ENCODE data around the gene PPP1R15A.
"Not testable (repeated sequence)": the region's sequence is repeated elsewhere in the genome, so short reads cannot be mapped to it uniquely, and the experiment has no call there.

Gene PPP1R15A

DNA sequence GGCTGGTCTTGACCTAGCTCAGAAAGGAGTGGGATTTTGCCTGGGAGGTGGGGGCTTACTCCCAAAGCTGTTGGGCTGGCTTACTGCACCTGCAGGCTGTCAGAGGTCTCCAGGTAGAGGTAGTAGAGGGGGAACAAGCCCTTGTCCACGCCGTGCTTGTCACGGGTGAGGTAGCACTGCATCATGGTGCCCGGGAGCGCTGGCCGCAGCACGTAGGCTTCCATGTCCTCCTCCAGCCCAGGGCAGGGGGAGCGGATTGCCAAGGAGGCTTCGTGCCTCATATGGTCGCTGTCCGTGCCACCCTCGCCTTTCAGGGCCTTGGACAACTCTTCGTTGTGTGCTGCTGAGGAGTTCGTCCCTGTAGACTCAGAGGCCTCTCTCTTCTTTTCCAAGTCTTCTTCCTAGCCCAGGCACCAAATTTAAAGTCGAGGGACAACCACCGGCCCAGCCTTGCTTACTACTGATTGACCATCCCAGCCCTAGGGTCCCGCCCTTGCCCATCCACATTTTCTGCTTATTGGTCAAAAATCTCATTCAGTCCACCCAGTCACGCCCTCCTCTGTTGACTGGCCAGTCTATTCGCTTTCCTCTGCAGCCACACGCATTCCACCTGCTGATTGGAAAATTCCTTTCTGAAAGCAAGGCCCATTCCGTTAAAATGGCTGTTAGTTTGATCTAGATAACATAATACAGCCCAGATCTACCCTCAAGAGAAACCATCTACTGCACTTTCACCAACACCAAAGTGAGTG lies 15.8 kb downstream of the PPP1R15A start:
- Mint-ChIP-seq H3K4me1 (ENCODE audit: low read depth) (no peaks in the 10 kb centered on the region), H3K4me3 (no peak overlapping the region), H3K27me3 (peaks cover 3% of the 10 kb centered on the region), H3K9me3 (ENCODE audit: low read depth) (no peaks in the 10 kb centered on the region), H3K27ac (no peak overlapping the region), H3K36me3 (no peaks in the 10 kb centered on the region)

DNA sequence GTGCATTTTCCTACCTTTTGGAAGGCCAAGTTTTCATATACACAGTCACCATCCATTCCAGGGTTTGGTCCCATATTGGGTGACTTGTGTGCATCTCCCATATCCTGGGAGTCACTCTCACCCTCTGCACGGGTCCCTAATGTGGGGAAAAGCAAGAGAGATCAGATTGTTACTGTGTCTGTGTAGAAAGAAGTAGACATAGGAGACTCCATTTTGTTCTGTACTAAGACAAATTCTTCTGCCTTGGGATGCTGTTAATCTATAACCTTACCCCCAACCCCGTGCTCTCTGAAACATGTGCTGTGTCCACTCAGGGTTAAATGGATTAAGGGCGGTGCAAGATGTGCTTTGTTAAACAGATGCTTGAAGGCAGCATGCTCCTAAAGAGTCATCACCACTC lies 17.3 kb downstream of the PPP1R15A start:
- not testable (repeated sequence) for H3K27me3 Mint-ChIP-seq; H3K9me3 Mint-ChIP-seq (ENCODE audit: low read depth); H3K36me3 Mint-ChIP-seq; H3K27ac Mint-ChIP-seq; H3K4me1 Mint-ChIP-seq (ENCODE audit: low read depth); H3K4me3 Mint-ChIP-seq

DNA sequence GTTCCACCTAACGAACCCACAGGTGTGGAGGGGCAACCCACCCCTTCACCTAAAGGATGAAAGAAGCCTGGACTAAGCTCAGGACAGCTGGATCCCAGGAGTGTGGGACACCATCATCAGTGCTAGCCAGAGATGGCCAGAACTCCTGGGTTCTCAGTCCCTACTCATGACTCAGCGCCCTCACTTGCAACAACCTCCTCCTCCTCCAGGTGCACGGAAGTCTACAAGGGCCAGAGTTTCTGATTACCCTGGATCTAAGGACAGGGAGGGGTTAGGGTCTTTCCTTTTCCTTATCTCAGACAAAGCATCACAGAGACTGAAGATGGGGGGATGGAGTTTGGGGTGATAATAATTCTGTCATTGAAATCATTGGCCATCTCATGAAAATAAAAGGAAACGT lies 18.3 kb downstream of the PPP1R15A start:
- H3K27ac Mint-ChIP-seq, result no peak overlapping the region
- H3K27me3 Mint-ChIP-seq, result peaks cover 7% of the 10 kb centered on the region
- no peak overlapping the region for H3K4me3 Mint-ChIP-seq
- H3K4me1 Mint-ChIP-seq (ENCODE audit: low read depth), result peaks cover 6% of the 10 kb centered on the region
- H3K36me3 Mint-ChIP-seq, result no peaks in the 10 kb centered on the region
- no peaks in the 10 kb centered on the region for H3K9me3 Mint-ChIP-seq (ENCODE audit: low read depth)

DNA sequence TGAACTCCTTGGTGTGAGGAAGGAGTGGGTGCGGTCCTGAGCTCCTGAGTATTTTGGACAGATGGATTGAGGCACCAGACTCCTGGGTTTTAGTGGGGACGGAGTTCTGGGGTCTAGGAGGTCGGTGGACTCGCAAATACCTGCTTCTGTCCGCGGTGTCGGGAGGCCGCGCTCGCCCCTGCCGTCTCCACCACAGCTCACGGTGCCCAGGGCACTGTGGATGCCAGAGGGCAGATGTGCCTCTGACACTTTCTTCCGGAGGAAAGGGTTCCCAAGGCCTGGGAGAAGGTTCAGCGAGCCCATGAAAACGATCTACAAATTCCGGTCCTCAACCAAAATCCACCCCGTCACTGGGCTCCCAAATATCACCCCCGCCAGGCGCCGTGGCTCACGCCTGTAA lies 23.0 kb downstream of the PPP1R15A start:
- Mint-ChIP-seq H3K27me3 (peaks cover 7% of the 10 kb centered on the region), H3K9me3 (ENCODE audit: low read depth) (no peaks in the 10 kb centered on the region), H3K36me3 (no peaks in the 10 kb centered on the region), H3K27ac (no peak overlapping the region), H3K4me3 (peak overlapping the region; percentile 67), H3K4me1 (ENCODE audit: low read depth) (peaks cover 20% of the 10 kb centered on the region)

DNA sequence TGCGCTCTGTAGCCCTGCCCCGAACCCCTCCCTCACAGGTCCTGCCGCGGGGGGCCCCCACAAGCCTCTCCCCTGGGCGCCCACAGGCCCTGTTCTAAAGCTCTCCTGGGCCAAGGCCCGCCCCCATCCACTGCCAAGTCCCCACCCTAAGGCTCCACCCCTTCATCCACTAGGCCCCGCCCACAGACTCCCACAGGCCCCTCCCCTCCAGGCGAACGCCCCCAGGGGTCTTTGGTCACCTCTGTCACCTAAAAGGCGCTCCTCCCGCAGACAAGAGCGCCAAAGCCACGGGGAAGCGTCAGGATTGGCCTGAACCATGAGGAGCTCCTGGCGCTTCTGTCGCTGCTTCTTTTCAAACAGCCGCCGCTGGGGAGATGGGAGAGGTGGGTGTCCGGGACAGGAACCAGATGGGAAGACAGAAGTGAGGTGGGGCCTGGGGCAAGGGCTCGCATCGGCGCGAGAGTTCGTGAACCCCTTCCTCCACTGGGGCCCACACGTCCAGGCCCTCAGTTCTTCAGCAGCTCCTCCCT lies 24.0 kb downstream of the PPP1R15A start:
- H3K27me3 Mint-ChIP-seq, result peaks cover 5% of the 10 kb centered on the region
- H3K36me3 Mint-ChIP-seq, result peaks cover 2% of the 10 kb centered on the region
- peak overlapping the region; percentile 67 for H3K4me3 Mint-ChIP-seq
- peaks cover 26% of the 10 kb centered on the region for H3K4me1 Mint-ChIP-seq (ENCODE audit: low read depth)
- H3K9me3 Mint-ChIP-seq (ENCODE audit: low read depth), result no peaks in the 10 kb centered on the region
- H3K27ac Mint-ChIP-seq, result peak overlapping the region; percentile 34

DNA sequence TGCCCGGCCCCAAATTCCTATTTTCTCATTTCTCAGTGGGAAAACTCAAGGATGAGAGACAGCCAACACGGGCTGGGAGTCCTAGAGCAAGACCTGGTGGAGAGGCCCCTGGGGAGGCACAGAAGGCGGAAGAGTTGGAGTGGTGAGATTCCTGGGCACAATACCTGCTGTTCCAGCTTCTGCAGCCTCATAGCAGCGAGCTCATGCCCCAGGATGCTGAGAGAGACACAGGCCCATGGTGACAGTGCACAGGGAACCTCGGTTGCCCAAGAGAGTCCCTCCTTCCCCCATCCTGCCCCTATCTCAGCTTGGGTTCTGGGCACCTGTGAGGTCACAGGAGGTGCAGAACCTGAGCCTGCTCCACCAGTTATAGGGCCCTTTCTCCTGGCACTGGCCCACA lies 25.0 kb downstream of the PPP1R15A start:
- H3K9me3 Mint-ChIP-seq (ENCODE audit: low read depth), result no peaks in the 10 kb centered on the region
- H3K27me3 Mint-ChIP-seq, result peaks cover 5% of the 10 kb centered on the region
- H3K36me3 Mint-ChIP-seq, result peaks cover 2% of the 10 kb centered on the region
- peaks cover 34% of the 10 kb centered on the region for H3K4me1 Mint-ChIP-seq (ENCODE audit: low read depth)
- H3K4me3 Mint-ChIP-seq, result no peak overlapping the region
- H3K27ac Mint-ChIP-seq, result no peak overlapping the region

DNA sequence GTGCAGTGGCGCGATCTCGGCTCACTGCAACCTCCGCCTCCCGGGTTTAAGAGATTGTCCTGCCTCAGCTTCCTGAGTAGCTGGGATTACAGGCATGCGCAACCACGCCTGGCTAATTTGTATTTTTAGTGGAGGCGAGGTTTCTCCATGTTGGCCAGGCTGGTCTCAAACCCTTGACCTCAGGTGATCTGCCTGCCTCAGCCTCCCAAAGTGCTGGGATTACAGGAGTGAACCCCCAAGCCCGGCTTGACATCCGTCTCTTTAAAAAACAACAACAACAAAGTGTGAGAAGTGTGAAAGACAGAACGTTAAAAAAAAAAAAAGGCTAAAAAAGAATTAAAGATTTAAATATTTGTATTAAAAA lies 27.1 kb downstream of the PPP1R15A start:
- H3K27ac Mint-ChIP-seq, result peak overlapping the region; percentile 83
- H3K36me3 Mint-ChIP-seq; H3K9me3 Mint-ChIP-seq (ENCODE audit: low read depth); H3K27me3 Mint-ChIP-seq: not testable (repeated sequence)
- H3K4me3 Mint-ChIP-seq, result peak overlapping the region; percentile 71
- peaks cover 39% of the 10 kb centered on the region for H3K4me1 Mint-ChIP-seq (ENCODE audit: low read depth)

DNA sequence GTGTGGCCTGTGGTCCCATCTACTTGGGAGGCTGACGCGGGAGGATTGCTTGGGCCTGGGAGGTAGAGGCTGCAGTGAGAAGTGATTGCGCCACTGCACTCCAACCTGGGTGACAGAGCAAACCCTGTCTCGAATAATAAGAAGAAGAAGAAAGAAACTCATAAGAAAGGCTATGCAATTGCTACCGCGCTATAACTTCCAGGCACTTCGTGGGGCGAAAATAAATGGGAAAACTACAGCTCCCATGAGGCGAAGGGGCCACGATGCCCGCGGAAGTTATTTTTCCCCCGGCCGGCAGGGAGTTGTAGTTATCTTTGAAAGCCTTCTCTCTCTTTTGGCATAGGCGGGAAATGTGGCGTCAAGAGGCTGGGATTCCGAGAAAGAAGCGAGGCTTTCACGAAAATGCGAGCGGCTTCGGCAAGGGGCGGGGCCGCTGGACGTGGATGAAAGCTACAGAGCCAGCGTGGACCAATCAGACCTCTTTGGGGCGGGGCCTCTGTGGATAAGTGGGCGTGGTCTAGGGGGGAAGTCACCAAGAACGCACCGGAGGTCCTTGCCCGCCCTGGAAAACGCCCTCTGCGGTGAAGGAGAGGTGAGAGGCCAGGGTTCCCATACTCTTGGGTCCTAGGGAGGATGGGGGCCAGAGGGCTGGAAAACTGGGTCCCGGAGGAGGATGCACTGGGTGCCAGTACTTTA lies 27.7 kb downstream of the PPP1R15A start, which contains the start of gene NUCB1:
NUCB1 (plus strand) TSS at position 532 of the 696 bp plus-strand sequence. CDS start 485 bp downstream, outside the sequence.
- peaks cover under 1% of the 10 kb centered on the region for H3K27me3 Mint-ChIP-seq
- peaks cover 35% of the 10 kb centered on the region for H3K4me1 Mint-ChIP-seq (ENCODE audit: low read depth)
- peak within 1 kb of the TSS; percentile 98 for H3K27ac Mint-ChIP-seq
- H3K9me3 Mint-ChIP-seq (ENCODE audit: low read depth), result no peaks in the 10 kb centered on the region
- peak within 1 kb of the TSS; percentile 94 for H3K4me3 Mint-ChIP-seq
- peaks cover 5% of the 10 kb centered on the region for H3K36me3 Mint-ChIP-seq

DNA sequence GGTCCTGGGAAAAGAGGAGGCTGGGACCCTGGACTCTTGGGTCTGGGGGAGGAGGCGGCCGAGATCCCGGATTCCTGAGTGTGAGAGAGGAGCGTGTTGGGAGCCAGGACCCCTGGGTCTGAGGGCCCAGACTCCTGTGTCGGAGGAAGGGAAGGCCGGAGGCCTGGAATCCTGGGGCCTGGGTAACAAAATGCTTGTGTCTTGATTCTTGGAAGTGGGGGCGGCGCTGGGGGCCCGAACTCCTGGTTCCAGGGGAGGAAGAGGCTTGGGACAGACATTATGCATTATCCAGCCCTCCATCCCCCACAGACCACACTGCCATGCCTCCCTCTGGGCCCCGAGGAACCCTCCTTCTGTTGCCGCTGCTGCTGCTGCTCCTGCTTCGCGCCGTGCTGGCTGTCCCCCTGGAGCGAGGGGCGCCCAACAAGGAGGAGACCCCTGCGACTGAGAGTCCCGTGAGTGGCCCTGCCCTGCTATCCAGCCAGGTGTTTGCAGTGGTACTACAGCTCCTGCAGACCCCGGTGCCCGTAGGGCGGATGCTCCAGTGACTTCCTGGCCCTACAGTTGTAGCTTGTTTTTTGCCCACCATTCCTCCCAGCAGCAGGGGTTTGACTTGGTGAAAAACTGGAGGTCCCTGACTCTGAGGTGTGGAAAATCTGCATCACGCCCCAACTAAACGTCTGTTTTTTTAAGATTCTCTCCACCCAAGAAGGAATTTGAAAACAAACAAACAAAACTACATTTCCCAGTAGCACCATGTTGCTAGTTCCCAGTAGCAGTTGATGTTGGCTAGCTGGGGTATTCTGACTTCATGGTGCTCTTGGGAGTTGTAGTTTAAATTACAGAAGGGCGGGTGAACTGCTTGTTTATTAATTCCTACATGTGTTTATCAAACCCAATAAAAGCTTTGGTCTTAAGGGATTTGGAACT lies 28.5 kb downstream of the PPP1R15A start:
- Mint-ChIP-seq H3K9me3 (ENCODE audit: low read depth) (no peaks in the 10 kb centered on the region), H3K27ac (peak overlapping the region; percentile 98), H3K27me3 (no peaks in the 10 kb centered on the region), H3K4me3 (peak overlapping the region; percentile 94), H3K36me3 (peaks cover 5% of the 10 kb centered on the region), H3K4me1 (ENCODE audit: low read depth) (peaks cover 32% of the 10 kb centered on the region)

DNA sequence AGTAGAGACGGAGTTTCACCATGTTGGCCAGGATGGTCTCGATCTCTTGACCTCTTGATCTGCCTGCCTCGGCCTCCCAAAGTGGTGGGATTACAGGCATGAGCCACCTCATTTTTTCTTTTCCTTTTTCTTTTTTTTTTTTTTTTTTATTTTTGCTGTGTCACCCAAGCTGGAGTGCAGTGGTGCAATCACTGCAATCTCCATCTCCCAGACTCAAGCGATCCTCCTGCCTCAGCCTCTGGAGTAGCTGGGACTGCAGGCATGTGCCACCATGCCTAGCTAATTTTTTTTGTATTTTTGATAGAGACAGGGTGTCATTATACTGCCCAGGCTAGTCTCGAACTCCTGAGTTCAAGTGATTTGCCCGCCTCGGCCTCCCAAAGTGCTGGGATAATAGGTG lies 30.1 kb downstream of the PPP1R15A start:
- Mint-ChIP-seq H3K4me1 (ENCODE audit: low read depth) (peaks cover 27% of the 10 kb centered on the region), H3K4me3 (peak overlapping the region; percentile 94)
- H3K27ac Mint-ChIP-seq; H3K36me3 Mint-ChIP-seq; H3K9me3 Mint-ChIP-seq (ENCODE audit: low read depth); H3K27me3 Mint-ChIP-seq: not testable (repeated sequence)

DNA sequence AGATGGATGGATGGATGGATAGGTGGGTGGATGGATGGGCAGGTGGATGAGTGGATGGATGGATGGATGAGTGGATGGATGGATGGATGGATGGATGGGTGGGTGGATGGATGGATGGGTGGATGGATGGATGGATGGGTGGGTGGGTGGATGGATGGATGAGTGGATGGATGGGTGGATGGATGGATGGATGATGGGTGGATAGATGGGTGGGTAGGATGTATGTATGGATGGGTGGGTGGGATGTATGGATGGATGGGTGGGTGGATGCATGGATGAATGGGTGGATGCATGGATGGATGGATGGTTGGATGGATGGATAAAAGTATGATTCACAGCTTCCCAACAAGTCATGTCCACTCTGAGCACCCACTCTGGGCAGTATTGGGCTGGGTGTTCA lies 31.6 kb downstream of the PPP1R15A start:
- not testable (repeated sequence) for H3K9me3 Mint-ChIP-seq (ENCODE audit: low read depth); H3K27me3 Mint-ChIP-seq; H3K36me3 Mint-ChIP-seq; H3K27ac Mint-ChIP-seq; H3K4me3 Mint-ChIP-seq
- H3K4me1 Mint-ChIP-seq (ENCODE audit: low read depth), result peaks cover 27% of the 10 kb centered on the region

DNA sequence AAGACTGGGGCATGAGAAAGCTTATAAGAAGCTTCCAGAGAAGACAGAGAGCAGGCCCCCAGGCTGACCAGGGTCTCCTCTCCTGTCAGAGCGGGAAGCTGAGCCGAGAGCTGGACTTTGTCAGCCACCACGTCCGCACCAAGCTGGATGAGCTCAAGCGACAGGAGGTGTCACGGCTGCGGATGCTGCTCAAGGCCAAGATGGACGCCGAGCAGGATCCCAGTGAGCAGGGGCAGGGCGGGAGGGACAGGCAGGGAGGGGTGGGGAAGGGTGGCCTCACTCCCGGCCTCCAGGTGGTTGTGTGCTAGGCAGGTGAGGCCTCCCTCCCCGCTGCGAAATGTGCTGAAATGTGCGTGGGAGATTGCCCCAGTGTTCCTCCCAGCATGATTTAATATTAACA lies 33.4 kb downstream of the PPP1R15A start:
- Mint-ChIP-seq H3K4me1 (ENCODE audit: low read depth) (peaks cover 18% of the 10 kb centered on the region), H3K4me3 (no peak overlapping the region), H3K27ac (no peak overlapping the region), H3K9me3 (ENCODE audit: low read depth) (no peaks in the 10 kb centered on the region), H3K27me3 (no peaks in the 10 kb centered on the region), H3K36me3 (peaks cover 7% of the 10 kb centered on the region)

DNA sequence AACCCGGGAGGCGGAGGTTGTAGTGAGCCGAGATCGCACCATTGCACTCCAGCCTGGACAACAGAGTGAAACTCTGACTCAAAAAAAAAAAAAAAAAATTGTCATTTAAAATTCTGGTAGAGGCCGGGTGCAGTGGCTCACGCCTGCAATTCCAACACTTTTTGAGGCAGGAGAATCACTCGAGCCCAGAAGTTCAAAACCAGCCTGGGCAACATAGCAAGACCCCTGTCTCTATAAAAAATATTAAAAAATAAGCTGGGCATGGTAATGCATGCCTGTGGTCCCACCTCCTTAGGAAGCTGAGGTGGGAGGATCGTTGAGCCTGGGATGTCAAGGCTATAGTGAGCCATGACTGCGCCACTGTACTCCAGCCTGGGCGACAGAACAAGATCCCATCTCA lies 34.1 kb downstream of the PPP1R15A start:
- H3K9me3 Mint-ChIP-seq (ENCODE audit: low read depth), result no peaks in the 10 kb centered on the region
- H3K4me1 Mint-ChIP-seq (ENCODE audit: low read depth), result peaks cover 13% of the 10 kb centered on the region
- no peak overlapping the region for H3K27ac Mint-ChIP-seq
- H3K4me3 Mint-ChIP-seq, result no peak overlapping the region
- peaks cover 5% of the 10 kb centered on the region for H3K36me3 Mint-ChIP-seq
- no peaks in the 10 kb centered on the region for H3K27me3 Mint-ChIP-seq

DNA sequence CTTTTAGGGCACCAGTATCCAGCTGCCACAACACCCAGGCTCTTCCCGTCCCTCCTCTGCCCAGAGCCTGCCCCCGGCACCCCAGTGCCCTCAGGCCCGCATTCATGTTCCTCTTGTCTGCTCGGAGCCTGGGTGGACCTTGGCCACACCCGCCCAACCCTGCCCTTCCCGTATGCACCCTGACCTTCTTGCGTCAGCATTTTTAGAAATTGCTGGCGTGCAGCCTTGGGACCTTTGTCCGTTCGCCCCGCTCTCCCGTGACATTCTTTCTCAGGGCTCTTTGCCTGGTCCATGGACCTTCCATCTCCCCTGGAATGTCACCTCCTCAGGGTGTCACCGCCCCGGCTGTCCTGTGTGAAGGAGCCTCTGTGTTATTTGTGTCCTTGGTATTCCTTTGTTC lies 35.5 kb downstream of the PPP1R15A start:
- H3K27me3 Mint-ChIP-seq, result no peaks in the 10 kb centered on the region
- no peaks in the 10 kb centered on the region for H3K9me3 Mint-ChIP-seq (ENCODE audit: low read depth)
- H3K4me3 Mint-ChIP-seq, result no peak overlapping the region
- peaks cover 4% of the 10 kb centered on the region for H3K36me3 Mint-ChIP-seq
- peaks cover under 1% of the 10 kb centered on the region for H3K4me1 Mint-ChIP-seq (ENCODE audit: low read depth)
- H3K27ac Mint-ChIP-seq, result no peak overlapping the region
